Measurements from ENCODE around the gene RAD54L2. TPM values are rescaled to one million over a fixed set of nuclear protein-coding genes. Genes with fewer than 3 reads are reported as not detected.
"Not testable (repeated sequence)": the region's sequence is repeated elsewhere in the genome, so short reads cannot be mapped to it uniquely, and the experiment has no call there.

RAD54L2 gene
- total RNA-seq, 2 experiments from 2014 or later, result 29.8 to 32.7 TPM

DNA sequence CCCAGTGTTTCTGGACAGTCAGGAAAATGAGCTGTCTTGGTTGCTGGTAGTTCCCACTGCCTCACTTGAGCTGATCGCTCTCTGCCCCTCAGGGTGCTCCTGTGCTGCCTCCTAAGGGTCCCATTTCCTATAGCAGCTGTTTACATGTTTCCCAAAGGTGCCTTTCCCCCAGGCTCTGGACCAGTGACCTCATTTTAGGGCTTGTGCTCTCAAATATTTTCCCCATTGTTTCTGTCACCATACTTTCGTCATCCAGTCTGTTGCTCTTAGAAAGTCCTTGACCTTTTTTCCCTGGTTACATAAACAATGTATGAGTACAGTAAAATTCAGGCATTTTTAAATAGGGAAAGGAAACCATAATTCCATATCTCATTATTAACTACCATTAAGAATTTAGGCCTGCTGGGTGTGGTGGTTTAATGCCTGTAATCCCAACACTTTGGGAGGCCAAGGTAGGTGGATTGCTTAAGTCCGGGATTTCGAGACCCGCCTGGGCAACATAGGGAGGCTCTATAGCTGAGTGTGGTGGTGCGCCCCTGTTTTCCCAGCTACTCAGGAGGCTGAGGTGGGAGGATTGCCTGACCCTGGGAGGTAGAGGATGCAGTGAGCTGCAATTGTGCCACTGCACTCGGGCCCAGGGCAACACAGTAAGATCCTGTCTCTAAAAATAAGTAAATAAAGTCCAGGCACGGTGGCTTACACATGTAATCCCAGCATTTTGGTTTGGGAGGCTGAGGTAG, 11.7 kb downstream of the RAD54L2 start:
- Mint-ChIP-seq H3K4me1 (peaks cover 1% of the 10 kb centered on the region), H3K9me3 (no peaks in the 10 kb centered on the region)
- POLR2A ChIA-PET, result no interaction called here

DNA sequence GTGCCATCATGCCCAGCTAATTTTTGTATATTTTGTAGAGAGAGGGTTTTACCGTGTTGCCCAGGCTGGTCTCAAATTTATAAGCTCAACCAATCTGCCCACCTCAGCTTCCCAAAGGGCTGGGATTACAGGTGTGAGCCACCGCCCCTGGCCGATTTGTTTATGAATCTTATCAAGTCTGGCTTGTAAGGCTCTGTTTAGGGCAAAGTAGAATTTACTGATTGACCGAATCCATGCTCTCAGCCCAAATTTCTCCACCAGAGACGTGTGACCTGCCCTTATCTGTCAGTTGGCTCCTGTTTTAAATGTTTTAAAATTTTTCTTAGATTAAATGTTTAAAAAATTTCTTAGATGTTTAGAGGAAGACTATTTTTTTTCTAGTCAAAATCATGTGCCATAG, 19.5 kb downstream of the RAD54L2 start:
- H3K27ac Mint-ChIP-seq, result no peak overlapping the region
- peaks cover 5% of the 10 kb centered on the region for H3K36me3 Mint-ChIP-seq
- H3K9me3 Mint-ChIP-seq, result no peaks in the 10 kb centered on the region
- H3K27me3 Mint-ChIP-seq, result no peaks in the 10 kb centered on the region
- H3K4me1 Mint-ChIP-seq, result no peaks in the 10 kb centered on the region
- DNase-seq, result no peak
- no peak for ATAC-seq (ENCODE audit: low read depth)
- POLR2A ChIA-PET, result no interaction called here
- H3K4me3 Mint-ChIP-seq, result no peak overlapping the region

More for the DNA sequence above, 11.7 kb downstream of the RAD54L2 start:
- Mint-ChIP-seq H3K36me3 (peaks cover 3% of the 10 kb centered on the region), H3K4me3 (no peak overlapping the region), H3K27ac (no peak overlapping the region), H3K27me3 (no peaks in the 10 kb centered on the region)
- ATAC-seq (ENCODE audit: low read depth), result no peak
- no peak for DNase-seq

DNA sequence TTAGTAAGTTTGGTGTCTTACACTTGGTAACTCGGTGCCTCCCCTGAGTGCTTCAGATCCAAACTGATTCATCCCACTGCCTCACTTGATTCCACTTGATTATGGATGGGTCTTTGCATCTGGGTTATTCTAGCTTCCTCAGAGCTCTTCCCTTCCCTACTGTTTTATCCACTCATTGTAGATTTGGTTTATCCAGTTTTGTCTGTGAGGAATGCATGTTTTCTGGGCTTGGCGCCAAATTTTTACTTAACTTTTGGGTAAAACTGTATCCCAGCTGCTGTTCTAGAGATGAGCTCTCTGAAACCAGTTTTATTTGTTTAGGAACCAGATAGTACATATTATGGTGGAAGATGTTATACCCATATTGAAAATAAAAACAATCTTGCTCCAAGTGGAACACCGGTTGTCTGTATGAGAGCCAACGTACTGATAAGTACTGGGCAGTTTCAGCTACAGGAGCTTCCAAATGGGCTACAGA, 20.9 kb downstream of the RAD54L2 start:
- H3K27me3 Mint-ChIP-seq, result no peaks in the 10 kb centered on the region
- H3K36me3 Mint-ChIP-seq, result peaks cover 4% of the 10 kb centered on the region
- H3K4me1 Mint-ChIP-seq, result peaks cover 2% of the 10 kb centered on the region
- POLR2A ChIA-PET, result no interaction called here
- H3K9me3 Mint-ChIP-seq, result no peaks in the 10 kb centered on the region
- H3K27ac Mint-ChIP-seq, result no peak overlapping the region
- H3K4me3 Mint-ChIP-seq, result no peak overlapping the region
- ATAC-seq (ENCODE audit: low read depth), result no peak
- DNase-seq, result no peak

DNA sequence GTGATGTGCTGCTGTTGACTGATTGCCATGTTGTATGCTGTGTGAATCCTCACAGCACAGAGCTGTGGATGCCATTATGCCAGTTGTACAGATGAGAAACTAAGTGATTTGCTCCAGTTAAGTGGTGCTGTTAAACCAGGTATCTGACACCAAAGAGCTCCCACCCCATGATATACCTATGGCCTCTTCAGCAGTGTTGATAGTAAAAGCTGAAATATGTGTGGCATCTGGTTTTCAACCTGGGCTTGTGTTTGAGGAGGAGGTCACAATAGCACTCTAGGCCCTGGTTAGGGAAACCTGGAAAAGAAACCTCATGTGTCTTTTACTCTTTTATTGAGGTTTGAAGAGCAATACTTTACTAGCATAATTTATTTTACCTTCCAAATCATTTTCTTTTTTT, 21.4 kb downstream of the RAD54L2 start:
- ATAC-seq (ENCODE audit: low read depth) (no peak), DNase-seq (no peak)
- Mint-ChIP-seq H3K4me1 (peaks cover 2% of the 10 kb centered on the region), H3K9me3 (no peaks in the 10 kb centered on the region), H3K36me3 (peaks cover 4% of the 10 kb centered on the region), H3K27me3 (no peaks in the 10 kb centered on the region), H3K27ac (no peak overlapping the region), H3K4me3 (no peak overlapping the region)
- POLR2A ChIA-PET, result no interaction called here

DNA sequence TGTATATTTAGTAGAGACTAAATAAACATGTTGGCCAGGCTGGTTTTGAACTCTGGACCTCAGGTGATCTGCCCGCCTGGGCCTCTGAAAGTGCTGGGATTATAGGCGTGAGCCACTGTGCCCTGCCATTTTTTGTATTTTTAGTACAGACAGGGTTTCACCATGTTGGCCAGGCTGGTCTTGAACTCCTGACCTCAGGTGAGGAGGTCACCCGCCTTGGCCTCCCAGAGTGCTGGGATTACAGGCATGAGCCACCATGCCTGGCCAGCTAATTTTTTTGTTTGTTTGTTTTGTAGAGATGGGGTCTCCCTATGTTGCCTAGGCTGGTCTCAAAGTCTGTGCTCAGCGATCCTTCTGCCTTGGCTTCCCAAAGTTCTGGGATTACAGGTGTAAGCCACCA, 23.9 kb downstream of the RAD54L2 start:
- H3K9me3 Mint-ChIP-seq; H3K36me3 Mint-ChIP-seq; ATAC-seq (ENCODE audit: low read depth); H3K27ac Mint-ChIP-seq; H3K27me3 Mint-ChIP-seq; DNase-seq; H3K4me3 Mint-ChIP-seq; H3K4me1 Mint-ChIP-seq; POLR2A ChIA-PET: not testable (repeated sequence)

DNA sequence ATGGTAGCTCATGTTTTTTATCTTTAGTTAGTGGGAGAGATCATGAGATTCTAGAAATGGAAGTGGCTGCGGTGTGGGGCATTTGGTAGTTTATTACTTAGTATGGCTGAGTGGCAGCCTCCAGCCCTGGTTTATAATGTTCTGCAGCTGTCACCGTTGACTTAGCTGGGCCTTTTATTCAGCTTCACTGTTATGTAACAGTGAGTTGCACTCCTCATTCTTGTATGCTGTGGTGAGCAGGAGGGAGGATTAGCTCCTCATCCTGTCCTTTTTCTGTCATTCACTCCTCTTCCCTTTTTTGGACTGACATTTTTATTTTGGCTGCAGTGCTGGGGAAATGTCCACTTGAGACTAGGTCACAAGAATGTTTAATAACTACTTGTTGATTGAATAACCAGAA, 29.5 kb downstream of the RAD54L2 start:
- Mint-ChIP-seq H3K9me3 (no peaks in the 10 kb centered on the region), H3K27ac (no peak overlapping the region), H3K4me3 (no peak overlapping the region), H3K27me3 (no peaks in the 10 kb centered on the region), H3K4me1 (peaks cover 10% of the 10 kb centered on the region), H3K36me3 (peaks cover 14% of the 10 kb centered on the region)
- POLR2A ChIA-PET, result no interaction called here
- DNase-seq (no peak), ATAC-seq (ENCODE audit: low read depth) (no peak)

DNA sequence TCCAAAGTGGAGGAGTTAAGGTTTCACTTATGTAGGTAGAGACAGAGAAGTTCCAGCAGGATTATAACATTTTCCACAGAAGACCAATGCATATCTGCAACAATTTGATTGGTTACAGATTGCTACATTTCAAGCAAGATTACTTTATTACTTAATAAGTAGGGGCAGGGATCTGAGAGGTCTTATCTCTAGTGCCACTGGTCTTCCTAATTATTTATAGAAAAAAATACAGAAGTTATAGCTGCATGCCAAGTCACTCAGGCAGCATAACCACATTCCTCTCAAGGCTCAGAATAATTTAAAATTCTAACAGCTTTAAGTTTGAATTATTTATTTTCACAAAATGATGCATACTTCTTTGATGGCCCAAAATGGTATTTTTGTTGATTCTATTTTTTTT, 30.5 kb downstream of the RAD54L2 start:
- POLR2A ChIA-PET, result no interaction called here
- no peaks in the 10 kb centered on the region for H3K9me3 Mint-ChIP-seq
- peaks cover 20% of the 10 kb centered on the region for H3K36me3 Mint-ChIP-seq
- H3K27ac Mint-ChIP-seq, result no peak overlapping the region
- H3K27me3 Mint-ChIP-seq, result no peaks in the 10 kb centered on the region
- H3K4me3 Mint-ChIP-seq, result no peak overlapping the region
- DNase-seq (no peak), ATAC-seq (ENCODE audit: low read depth) (no peak)
- peaks cover 7% of the 10 kb centered on the region for H3K4me1 Mint-ChIP-seq

DNA sequence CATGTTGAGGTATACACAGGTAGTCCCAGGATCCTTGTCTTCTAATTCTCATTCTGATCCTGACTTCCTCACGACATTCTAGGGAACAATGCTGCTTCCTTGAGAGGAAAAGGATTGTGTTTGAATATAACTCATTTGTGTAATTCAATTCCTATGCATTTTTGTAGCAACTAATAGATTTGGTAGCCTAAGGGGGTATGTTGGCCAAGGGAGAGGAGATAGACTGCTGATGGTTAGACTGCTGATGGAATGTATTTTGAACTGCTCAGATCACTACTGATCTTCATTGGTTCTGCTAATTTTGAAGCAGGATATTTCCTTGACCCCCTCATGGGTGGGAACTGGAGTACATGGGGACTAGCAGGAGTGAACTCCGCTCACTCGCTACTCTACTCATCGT, 39.7 kb downstream of the RAD54L2 start:
- Mint-ChIP-seq H3K27me3 (no peaks in the 10 kb centered on the region), H3K36me3 (peaks cover 33% of the 10 kb centered on the region), H3K4me1 (peaks cover 7% of the 10 kb centered on the region), H3K4me3 (no peak overlapping the region), H3K27ac (no peak overlapping the region), H3K9me3 (no peaks in the 10 kb centered on the region)
- ATAC-seq (ENCODE audit: low read depth) (no peak), DNase-seq (no peak)
- POLR2A ChIA-PET, result no interaction called here

DNA sequence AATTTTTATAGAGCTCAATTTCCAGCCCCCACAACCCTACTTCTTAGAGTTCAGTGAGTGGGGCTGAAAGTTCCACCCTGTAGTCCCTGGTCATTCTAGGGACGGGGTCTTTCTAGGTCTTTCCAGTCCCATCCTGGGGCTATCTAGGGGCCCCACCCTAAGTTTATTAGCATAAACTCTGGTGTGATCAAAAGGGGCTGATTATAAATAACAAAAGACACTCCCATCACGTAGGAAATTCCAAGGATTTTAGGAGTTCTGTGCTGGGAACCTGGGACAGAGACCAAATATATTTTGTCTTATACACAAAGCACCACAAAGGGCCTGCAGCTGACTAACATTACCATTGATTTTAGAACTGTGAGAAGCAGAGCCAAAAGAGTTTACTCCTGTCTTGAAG, 41.9 kb downstream of the RAD54L2 start:
- no peak for ATAC-seq (ENCODE audit: low read depth)
- POLR2A ChIA-PET, result no interaction called here

DNA sequence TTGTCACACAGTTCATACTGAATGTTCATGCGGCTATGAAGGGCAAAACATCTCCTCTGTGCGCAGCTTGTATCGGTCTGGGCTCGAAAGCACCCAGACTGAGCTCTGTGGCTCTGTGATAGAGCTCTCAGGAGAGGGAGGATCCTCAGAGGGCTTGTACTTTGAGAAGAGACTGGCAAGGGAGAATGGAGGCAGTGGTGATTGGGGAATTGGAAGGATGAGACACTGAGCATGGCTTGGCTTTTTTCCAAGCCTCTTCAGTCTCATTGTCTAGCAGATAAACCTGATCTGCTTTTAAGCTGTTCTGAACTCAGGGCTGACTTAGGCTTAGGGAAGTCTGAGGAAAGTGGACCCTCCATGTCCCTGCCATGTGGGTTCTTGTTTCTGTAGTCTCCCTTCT, 43.0 kb downstream of the RAD54L2 start:
- Mint-ChIP-seq H3K27me3 (no peaks in the 10 kb centered on the region), H3K36me3 (peaks cover 15% of the 10 kb centered on the region), H3K9me3 (no peaks in the 10 kb centered on the region), H3K27ac (peak overlapping the region; percentile 41), H3K4me3 (no peak overlapping the region), H3K4me1 (peaks cover 6% of the 10 kb centered on the region)
- DNase-seq (no peak), ATAC-seq (ENCODE audit: low read depth) (no peak)
- POLR2A ChIA-PET, result interaction anchor here (0.5 kb wide), 1 partner anchor 81 kb away, joined by 3 read pairs; the partner anchor contains the start of gene DCAF1

More for the DNA sequence above, 41.9 kb downstream of the RAD54L2 start:
- H3K36me3 Mint-ChIP-seq, result peaks cover 17% of the 10 kb centered on the region
- no peaks in the 10 kb centered on the region for H3K27me3 Mint-ChIP-seq
- peaks cover 7% of the 10 kb centered on the region for H3K4me1 Mint-ChIP-seq
- H3K9me3 Mint-ChIP-seq, result no peaks in the 10 kb centered on the region
- H3K27ac Mint-ChIP-seq, result no peak overlapping the region
- no peak for DNase-seq
- H3K4me3 Mint-ChIP-seq, result no peak overlapping the region

DNA sequence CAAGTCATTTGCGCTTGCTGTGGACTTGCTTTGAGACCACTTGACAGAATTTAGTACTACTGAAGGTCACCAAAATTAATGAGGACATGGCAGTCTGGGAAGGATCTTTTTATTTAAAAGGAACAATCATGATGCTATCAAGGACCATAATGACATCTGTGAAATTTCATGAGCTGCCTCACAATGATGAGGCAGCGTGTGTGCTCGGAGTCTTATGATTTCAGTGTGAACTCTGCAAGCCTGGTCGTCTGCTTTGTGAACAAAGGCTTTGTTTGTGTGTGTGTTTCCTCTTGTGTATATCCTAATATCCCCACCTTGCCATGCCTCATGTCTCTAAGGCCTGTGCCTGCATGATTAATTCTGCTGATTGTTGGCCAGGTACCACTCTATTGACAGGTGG, 46.7 kb downstream of the RAD54L2 start:
- POLR2A ChIA-PET, result no interaction called here
- DNase-seq, result no peak
- Mint-ChIP-seq H3K27me3 (no peaks in the 10 kb centered on the region), H3K4me1 (peaks cover 10% of the 10 kb centered on the region), H3K27ac (no peak overlapping the region), H3K9me3 (no peaks in the 10 kb centered on the region), H3K4me3 (no peak overlapping the region), H3K36me3 (peaks cover 12% of the 10 kb centered on the region)
- no peak for ATAC-seq (ENCODE audit: low read depth)

DNA sequence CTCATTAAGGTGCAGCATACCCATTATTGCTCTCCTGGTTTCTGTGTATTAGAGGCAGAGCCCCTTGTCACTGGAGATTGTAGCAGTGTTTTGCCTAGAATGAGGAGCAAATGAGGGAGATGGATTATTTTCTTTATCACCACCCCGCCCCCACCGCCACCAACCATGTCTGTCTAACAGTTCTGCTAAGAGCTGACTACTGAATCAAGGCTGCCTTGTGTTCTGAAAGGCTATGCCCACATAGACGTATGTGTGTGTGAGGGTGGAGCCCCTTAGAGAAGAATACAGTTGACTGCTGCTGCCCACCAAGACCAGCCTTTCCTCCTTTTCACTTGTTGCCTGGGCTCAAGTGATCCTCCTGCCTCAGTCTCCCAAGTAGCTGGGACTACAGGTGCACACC, 47.4 kb downstream of the RAD54L2 start:
- ATAC-seq (ENCODE audit: low read depth), result no peak
- H3K4me3 Mint-ChIP-seq, result no peak overlapping the region
- POLR2A ChIA-PET, result no interaction called here

More for the DNA sequence above, 47.4 kb downstream of the RAD54L2 start:
- H3K36me3 Mint-ChIP-seq, result peaks cover 19% of the 10 kb centered on the region
- peaks cover 10% of the 10 kb centered on the region for H3K4me1 Mint-ChIP-seq
- DNase-seq, result no peak
- H3K27me3 Mint-ChIP-seq, result no peaks in the 10 kb centered on the region
- no peak overlapping the region for H3K27ac Mint-ChIP-seq
- H3K9me3 Mint-ChIP-seq, result no peaks in the 10 kb centered on the region
